HEK293 (cell line): ENCODE measurements around the gene ABAT.

Experiments
- CTCF ChIA-PET: fragments of 350-600 bp; formaldehyde crosslinking; extraction: SDS; loops from one replicate; lab custom pipeline; 2021; ENCODE audit warnings: antibody characterized with exemption; lab: Yijun Ruan, JAX
- POLR2A ChIA-PET: fragments of 300-600 bp; formaldehyde crosslinking; extraction: SDS; loops from one replicate; lab custom pipeline; 2020; ENCODE audit warnings: antibody characterized with exemption, inconsistent platforms; lab: Yijun Ruan, JAX
- H3K27ac ChIP-seq: fragments of 200-500 bp; sonication (Bioruptor generic); 2 replicates; pipeline ENCODE4 v1.5.1; 2014; ENCODE audit warnings: low read depth, low read length, control low read depth, inconsistent platforms; ENCODE audit errors: extremely low read depth
- H3K36me3 ChIP-seq, 2 experiments: fragments of 200-500 bp in 1 of 2; sonication (Bioruptor generic) in 1 of 2; 1 replicate in 1 of 2; 2 replicates in 1 of 2; pipeline ENCODE4 v1.5.1; 2014 to 2017; ENCODE audit warnings: inconsistent platforms in 2 of 2, low read length in 2 of 2; ENCODE audit not compliant: control insufficient read depth in 2 of 2, insufficient read depth in 1 of 2
- H3K4me1 ChIP-seq: fragments of 200-500 bp; sonication (Bioruptor generic); 2 replicates; pipeline ENCODE4 v1.5.1; 2014; ENCODE audit warnings: mild to moderate bottlenecking, low read length, inconsistent platforms; ENCODE audit not compliant: control insufficient read depth, insufficient read depth
- H3K4me3 ChIP-seq: 2 replicates; pipeline ENCODE4 v1.5.1; 2011; ENCODE audit warnings: low read depth, mild to moderate bottlenecking, control low read depth, low read length, moderate library complexity
- H3K9me3 ChIP-seq: fragments of 200-500 bp; sonication (Bioruptor generic); 2 replicates; pipeline ENCODE4 v1.5.1; 2014; ENCODE audit warnings: low read depth, low read length, inconsistent platforms; ENCODE audit not compliant: control insufficient read depth, insufficient read depth
- HOXD13 ChIP-seq: sonication (generic); formaldehyde crosslinking; IDR thresholded peaks from 2 replicates; pipeline ENCODE4 v1.8.0; 2022; ENCODE audit warnings: missing genetic modification reagents, borderline replicate concordance
- KLF1 ChIP-seq: fragments of 450-650 bp; formaldehyde crosslinking; IDR thresholded peaks from 2 replicates; pipeline ENCODE4 v1.5.1; 2016; ENCODE audit warnings: missing biosample characterization, missing genetic modification characterization
- KLF10 ChIP-seq: fragments of 450-650 bp; IDR thresholded peaks from 2 replicates; pipeline ENCODE4 v1.5.1; 2018; ENCODE audit warnings: missing biosample characterization, mild to moderate bottlenecking, missing genetic modification characterization
- PRDM1 ChIP-seq: fragments of 450-650 bp; formaldehyde crosslinking; IDR thresholded peaks from 2 replicates; pipeline ENCODE4; 2016; ENCODE audit warnings: missing biosample characterization, missing genetic modification characterization
- SCRT2 ChIP-seq: fragments of 450-650 bp; formaldehyde crosslinking; IDR thresholded peaks from 2 replicates; pipeline ENCODE4 v1.5.1; 2016; ENCODE audit warnings: missing biosample characterization, missing genetic modification characterization
- ZFP69B ChIP-seq: fragments of 450-650 bp; formaldehyde crosslinking; IDR thresholded peaks from 2 replicates; pipeline ENCODE4 v1.5.1; 2016; ENCODE audit warnings: missing biosample characterization, missing genetic modification characterization
- ZNF10 ChIP-seq: fragments of 450-650 bp; formaldehyde crosslinking; IDR thresholded peaks from 2 replicates; pipeline ENCODE4 v1.5.1; 2017; ENCODE audit warnings: missing biosample characterization, missing genetic modification characterization
- ZNF140 ChIP-seq: fragments of 450-650 bp; formaldehyde crosslinking; IDR thresholded peaks from 2 replicates; pipeline ENCODE4 v1.5.1; 2016; ENCODE audit warnings: missing biosample characterization, missing genetic modification characterization
- ZNF324 ChIP-seq: fragments of 450-650 bp; formaldehyde crosslinking; IDR thresholded peaks from 2 replicates; pipeline ENCODE4 v1.5.1; 2016; ENCODE audit warnings: missing biosample characterization, missing genetic modification characterization
- ZNF48 ChIP-seq: fragments of 450-650 bp; formaldehyde crosslinking; IDR thresholded peaks from 2 replicates; pipeline ENCODE4 v1.5.1; 2016; ENCODE audit warnings: missing biosample characterization, missing genetic modification characterization
- ZNF549 ChIP-seq: fragments of 450-650 bp; IDR thresholded peaks from 2 replicates; pipeline ENCODE4 v1.5.1; 2018; ENCODE audit warnings: missing biosample characterization, missing genetic modification characterization, mild to moderate bottlenecking, inconsistent platforms, moderate library complexity
- ZNF626 ChIP-seq: fragments of 450-650 bp; sonication (Bioruptor Pico); formaldehyde crosslinking; IDR thresholded peaks from 2 replicates; pipeline ENCODE4 v1.5.1; 2018; ENCODE audit warnings: missing biosample characterization, missing genetic modification characterization, inconsistent platforms
- ZNF701 ChIP-seq: fragments of 450-650 bp; formaldehyde crosslinking; IDR thresholded peaks from 2 replicates; pipeline ENCODE4 v1.5.1; 2016; ENCODE audit warnings: missing biosample characterization, missing genetic modification characterization
- ZNF747 ChIP-seq: fragments of 450-650 bp; formaldehyde crosslinking; IDR thresholded peaks from 2 replicates; pipeline ENCODE4 v1.5.1; 2016; ENCODE audit warnings: missing biosample characterization, missing genetic modification characterization
- ZNF830 ChIP-seq: fragments of 450-650 bp; IDR thresholded peaks from 2 replicates; pipeline ENCODE4 v1.5.0; 2018; ENCODE audit warnings: missing biosample characterization, missing genetic modification characterization, low read depth, mild to moderate bottlenecking, moderate library complexity
- ZSCAN23 ChIP-seq: fragments of 450-650 bp; formaldehyde crosslinking; IDR thresholded peaks from 2 replicates; pipeline ENCODE4 v1.5.1; 2016; ENCODE audit warnings: missing biosample characterization, missing genetic modification characterization
- TF ChIP-seq, protein P1 (sequence below): fragments of 450-650 bp; formaldehyde crosslinking; IDR thresholded peaks from 2 replicates; pipeline ENCODE4 v1.5.1; 2016; ENCODE audit warnings: missing biosample characterization, missing genetic modification characterization
- TF ChIP-seq, protein P2 (sequence below): sonication (generic); formaldehyde crosslinking; IDR thresholded peaks from 2 replicates; pipeline ENCODE4 v1.8.1; 2022; ENCODE audit warnings: mild to moderate bottlenecking, moderate library complexity, missing genetic modification reagents
- TF ChIP-seq, protein P3 (sequence below): fragments of 450-650 bp; formaldehyde crosslinking; IDR thresholded peaks from 2 replicates; pipeline ENCODE4 v1.5.1; 2016; ENCODE audit warnings: missing biosample characterization, missing genetic modification characterization
- TF ChIP-seq, protein P4 (sequence below): fragments of 450-650 bp; formaldehyde crosslinking; IDR thresholded peaks from 2 replicates; pipeline ENCODE4 v1.5.1; 2016; ENCODE audit warnings: missing biosample characterization, missing genetic modification characterization
- TF ChIP-seq, protein P5 (sequence below): fragments of 450-650 bp; IDR thresholded peaks from 2 replicates; pipeline ENCODE4 v1.5.1; 2018; ENCODE audit warnings: missing biosample characterization, mild to moderate bottlenecking, missing genetic modification characterization
- TF ChIP-seq, protein P6 (sequence below): fragments of 450-650 bp; IDR thresholded peaks from 2 replicates; pipeline ENCODE4 v1.5.1; 2018; ENCODE audit warnings: missing biosample characterization, missing genetic modification characterization

ABAT gene

DNA sequence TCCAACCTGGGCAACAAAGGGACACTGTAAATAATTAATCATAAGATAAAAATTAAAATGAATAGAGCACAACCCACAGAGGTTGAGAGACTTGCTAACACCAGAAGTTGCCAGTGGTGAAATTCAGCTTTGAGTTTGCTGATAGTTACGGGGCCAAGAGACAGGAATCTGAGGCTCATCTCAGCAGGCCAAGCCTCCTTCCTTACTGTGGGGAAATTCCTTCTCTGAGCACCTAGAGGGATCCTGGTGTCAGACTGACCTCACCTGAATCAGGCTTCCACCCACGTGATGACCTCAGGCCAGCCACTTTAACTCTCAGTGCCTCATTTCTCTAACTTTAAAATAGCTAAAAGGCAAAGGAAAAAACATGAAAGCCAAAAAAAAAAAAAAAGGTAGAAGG, 4.7 kb downstream of the ABAT start:
- Histone ChIP-seq H3K36me3 (no peaks in the 10 kb centered on the region), H3K27ac (no peak overlapping the region), H3K4me3 (no peak overlapping the region), H3K9me3 (no peaks in the 10 kb centered on the region), H3K4me1 (peaks cover 15% of the 10 kb centered on the region)
- ChIA-PET POLR2A (interaction anchor here (0.6 kb wide), 1 partner anchor 205 kb away, joined by 3 read pairs; no protein-coding TSS in a partner anchor), CTCF (no interaction called here)
- TF ChIP-seq ZNF701 (tag by site-specific recombination) (no peak), ZNF48 (no peak), ZNF324 (no peak), ZNF747 (tag by site-specific recombination) (no peak), HOXD13 (CRISPR knock-in tag) (no peak), SCRT2 (no peak), ZNF626 (no peak), ZNF549 (tag by site-specific recombination) (no peak), KLF1 (tag by site-specific recombination) (no peak), ZNF830 (tag by site-specific recombination) (no peak), ZSCAN23 (tag by site-specific recombination) (no peak), ZNF140 (tag by site-specific recombination) (no peak), ZNF10 (tag by site-specific recombination) (no peak)
- TF ChIP-seq, protein P1, sequence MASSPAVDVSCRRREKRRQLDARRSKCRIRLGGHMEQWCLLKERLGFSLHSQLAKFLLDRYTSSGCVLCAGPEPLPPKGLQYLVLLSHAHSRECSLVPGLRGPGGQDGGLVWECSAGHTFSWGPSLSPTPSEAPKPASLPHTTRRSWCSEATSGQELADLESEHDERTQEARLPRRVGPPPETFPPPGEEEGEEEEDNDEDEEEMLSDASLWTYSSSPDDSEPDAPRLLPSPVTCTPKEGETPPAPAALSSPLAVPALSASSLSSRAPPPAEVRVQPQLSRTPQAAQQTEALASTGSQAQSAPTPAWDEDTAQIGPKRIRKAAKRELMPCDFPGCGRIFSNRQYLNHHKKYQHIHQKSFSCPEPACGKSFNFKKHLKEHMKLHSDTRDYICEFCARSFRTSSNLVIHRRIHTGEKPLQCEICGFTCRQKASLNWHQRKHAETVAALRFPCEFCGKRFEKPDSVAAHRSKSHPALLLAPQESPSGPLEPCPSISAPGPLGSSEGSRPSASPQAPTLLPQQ (tag by site-specific recombination), result no peak
- TF ChIP-seq, protein P2, sequence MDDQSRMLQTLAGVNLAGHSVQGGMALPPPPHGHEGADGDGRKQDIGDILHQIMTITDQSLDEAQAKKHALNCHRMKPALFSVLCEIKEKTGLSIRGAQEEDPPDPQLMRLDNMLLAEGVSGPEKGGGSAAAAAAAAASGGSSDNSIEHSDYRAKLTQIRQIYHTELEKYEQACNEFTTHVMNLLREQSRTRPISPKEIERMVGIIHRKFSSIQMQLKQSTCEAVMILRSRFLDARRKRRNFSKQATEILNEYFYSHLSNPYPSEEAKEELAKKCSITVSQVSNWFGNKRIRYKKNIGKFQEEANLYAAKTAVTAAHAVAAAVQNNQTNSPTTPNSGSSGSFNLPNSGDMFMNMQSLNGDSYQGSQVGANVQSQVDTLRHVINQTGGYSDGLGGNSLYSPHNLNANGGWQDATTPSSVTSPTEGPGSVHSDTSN, result no peak
- TF ChIP-seq, protein P3, sequence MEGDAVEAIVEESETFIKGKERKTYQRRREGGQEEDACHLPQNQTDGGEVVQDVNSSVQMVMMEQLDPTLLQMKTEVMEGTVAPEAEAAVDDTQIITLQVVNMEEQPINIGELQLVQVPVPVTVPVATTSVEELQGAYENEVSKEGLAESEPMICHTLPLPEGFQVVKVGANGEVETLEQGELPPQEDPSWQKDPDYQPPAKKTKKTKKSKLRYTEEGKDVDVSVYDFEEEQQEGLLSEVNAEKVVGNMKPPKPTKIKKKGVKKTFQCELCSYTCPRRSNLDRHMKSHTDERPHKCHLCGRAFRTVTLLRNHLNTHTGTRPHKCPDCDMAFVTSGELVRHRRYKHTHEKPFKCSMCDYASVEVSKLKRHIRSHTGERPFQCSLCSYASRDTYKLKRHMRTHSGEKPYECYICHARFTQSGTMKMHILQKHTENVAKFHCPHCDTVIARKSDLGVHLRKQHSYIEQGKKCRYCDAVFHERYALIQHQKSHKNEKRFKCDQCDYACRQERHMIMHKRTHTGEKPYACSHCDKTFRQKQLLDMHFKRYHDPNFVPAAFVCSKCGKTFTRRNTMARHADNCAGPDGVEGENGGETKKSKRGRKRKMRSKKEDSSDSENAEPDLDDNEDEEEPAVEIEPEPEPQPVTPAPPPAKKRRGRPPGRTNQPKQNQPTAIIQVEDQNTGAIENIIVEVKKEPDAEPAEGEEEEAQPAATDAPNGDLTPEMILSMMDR (tag by site-specific recombination), result no peak
- TF ChIP-seq, protein P4, sequence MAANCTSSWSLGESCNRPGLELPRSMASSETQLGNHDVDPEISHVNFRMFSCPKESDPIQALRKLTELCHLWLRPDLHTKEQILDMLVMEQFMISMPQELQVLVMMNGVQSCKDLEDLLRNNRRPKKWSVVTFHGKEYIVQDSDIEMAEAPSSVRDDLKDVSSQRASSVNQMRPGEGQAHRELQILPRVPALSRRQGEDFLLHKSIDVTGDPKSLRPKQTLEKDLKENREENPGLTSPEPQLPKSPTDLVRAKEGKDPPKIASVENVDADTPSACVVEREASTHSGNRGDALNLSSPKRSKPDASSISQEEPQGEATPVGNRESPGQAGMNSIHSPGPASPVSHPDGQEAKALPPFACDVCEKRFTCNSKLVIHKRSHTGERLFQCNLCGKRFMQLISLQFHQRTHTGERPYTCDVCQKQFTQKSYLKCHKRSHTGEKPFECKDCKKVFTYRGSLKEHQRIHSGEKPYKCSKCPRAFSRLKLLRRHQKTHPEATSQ (tag by site-specific recombination), result no peak

DNA sequence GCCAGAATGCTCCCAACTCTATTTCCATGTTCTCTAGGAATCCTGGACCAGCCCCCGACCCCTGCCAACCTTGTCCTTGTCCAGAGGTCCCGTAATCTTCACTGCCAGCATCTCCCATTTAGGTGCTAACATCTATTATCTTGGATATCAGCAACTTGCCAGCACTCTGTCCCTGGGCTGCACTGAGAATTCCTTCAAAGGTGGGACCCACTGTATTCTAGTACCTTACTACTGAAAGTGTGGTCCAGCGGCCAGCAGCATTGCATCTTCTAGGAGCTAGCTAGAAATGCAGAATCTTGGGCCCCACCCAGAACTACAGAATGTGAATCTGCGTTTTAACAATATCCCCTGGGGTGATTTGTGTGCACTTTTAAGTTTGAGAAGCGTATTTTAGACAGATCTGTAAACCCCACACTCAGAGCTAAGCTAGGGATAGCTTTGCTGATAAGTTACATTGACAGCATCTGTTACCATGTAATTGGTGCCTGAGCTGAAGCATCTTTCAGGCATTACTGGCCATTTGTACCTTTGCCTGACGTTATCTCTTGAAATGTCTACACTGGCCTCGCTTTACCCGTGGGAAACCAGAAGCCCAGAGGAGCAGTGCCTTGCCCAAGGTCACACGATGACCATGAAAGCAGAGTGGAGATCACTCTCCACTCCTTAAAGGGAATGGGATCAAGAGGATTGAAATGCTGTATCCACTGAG, 8.3 kb downstream of the ABAT start:
- no peaks in the 10 kb centered on the region for H3K4me1 ChIP-seq
- 0 out of 2 replicates have a peak, but pooled peaks have one; percentile 55 for TF ChIP-seq KLF10 (tag by site-specific recombination)
- TF ChIP-seq, protein P5, sequence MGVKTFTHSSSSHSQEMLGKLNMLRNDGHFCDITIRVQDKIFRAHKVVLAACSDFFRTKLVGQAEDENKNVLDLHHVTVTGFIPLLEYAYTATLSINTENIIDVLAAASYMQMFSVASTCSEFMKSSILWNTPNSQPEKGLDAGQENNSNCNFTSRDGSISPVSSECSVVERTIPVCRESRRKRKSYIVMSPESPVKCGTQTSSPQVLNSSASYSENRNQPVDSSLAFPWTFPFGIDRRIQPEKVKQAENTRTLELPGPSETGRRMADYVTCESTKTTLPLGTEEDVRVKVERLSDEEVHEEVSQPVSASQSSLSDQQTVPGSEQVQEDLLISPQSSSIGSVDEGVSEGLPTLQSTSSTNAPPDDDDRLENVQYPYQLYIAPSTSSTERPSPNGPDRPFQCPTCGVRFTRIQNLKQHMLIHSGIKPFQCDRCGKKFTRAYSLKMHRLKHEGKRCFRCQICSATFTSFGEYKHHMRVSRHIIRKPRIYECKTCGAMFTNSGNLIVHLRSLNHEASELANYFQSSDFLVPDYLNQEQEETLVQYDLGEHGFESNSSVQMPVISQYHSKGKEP, result peak; percentile 17; the same call in 1 of the 2 replicates
- TF ChIP-seq PRDM1 (tag by site-specific recombination), result no peak
- peak; percentile 68; the same call in 1 of the 2 replicates for TF ChIP-seq ZFP69B
- TF ChIP-seq, protein P3 (tag by site-specific recombination), result no peak
- TF ChIP-seq, protein P6, sequence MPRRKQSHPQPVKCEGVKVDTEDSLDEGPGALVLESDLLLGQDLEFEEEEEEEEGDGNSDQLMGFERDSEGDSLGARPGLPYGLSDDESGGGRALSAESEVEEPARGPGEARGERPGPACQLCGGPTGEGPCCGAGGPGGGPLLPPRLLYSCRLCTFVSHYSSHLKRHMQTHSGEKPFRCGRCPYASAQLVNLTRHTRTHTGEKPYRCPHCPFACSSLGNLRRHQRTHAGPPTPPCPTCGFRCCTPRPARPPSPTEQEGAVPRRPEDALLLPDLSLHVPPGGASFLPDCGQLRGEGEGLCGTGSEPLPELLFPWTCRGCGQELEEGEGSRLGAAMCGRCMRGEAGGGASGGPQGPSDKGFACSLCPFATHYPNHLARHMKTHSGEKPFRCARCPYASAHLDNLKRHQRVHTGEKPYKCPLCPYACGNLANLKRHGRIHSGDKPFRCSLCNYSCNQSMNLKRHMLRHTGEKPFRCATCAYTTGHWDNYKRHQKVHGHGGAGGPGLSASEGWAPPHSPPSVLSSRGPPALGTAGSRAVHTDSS (tag by site-specific recombination), result no peak
- TF ChIP-seq, protein P1 (tag by site-specific recombination), result peak; percentile 78

More for the DNA sequence above, 8.3 kb downstream of the ABAT start:
- H3K27ac ChIP-seq, result no peak overlapping the region
- ChIA-PET POLR2A (no interaction called here), CTCF (interaction anchor here (0.6 kb wide), 1 partner anchor 46 kb away, joined by 3 read pairs; no protein-coding TSS in a partner anchor)
- no peak overlapping the region for H3K4me3 ChIP-seq
- no peaks in the 10 kb centered on the region for H3K36me3 ChIP-seq
- no peaks in the 10 kb centered on the region for H3K9me3 ChIP-seq
